Endothelial cell of umbilical vein (primary cell): ENCODE results near the gene NAMPT. TPM values are rescaled to one million over a fixed set of nuclear protein-coding genes. Genes with fewer than 3 reads are reported as not detected.

Source experiments
- BruUV-seq: library from RNA; stranded (reverse); fragments of 400-500 nt; replicated peaks from 2 replicates; lab custom pipeline; 2021; lab: Mats Ljungman, UMichigan
- CTCF ChIA-PET: fragments of 300-600, 350-600 bp; sonication (Branson Sonifier 250); formaldehyde crosslinking; loops from one replicate; lab custom pipeline; 2021; ENCODE audit warnings: antibody characterized with exemption, inconsistent platforms; lab: Charles Lee
- POLR2A ChIA-PET: fragments of 300-600, 350-600 bp; sonication (Branson Sonifier 250); formaldehyde crosslinking; loops from one replicate; lab custom pipeline; 2021; ENCODE audit warnings: antibody characterized with exemption, inconsistent platforms; lab: Charles Lee
- DNase-seq: peaks from one replicate; pipeline ENCODE4 v3.0.0-alpha.2; 2011; ENCODE audit warnings: low read depth, low spot score
- FAIRE-seq: peaks from 2 replicates; lab custom pipeline; 2011; peaks lifted over from hg19 to GRCh38; lab: Jason Lieb, UNC
- H2AFZ ChIP-seq: 2 replicates; pipeline ENCODE4 v1.6.0; 2012; ENCODE audit warnings: low read depth, low read length, control low read depth, inconsistent platforms
- H3K27ac ChIP-seq: 2 replicates; pipeline ENCODE4 v1.5.1; 2011; ENCODE audit warnings: low read depth, mild to moderate bottlenecking, control low read depth, low read length, moderate library complexity; ENCODE audit not compliant: insufficient read depth
- H3K27me3 ChIP-seq, 2 experiments: 2 replicates each; pipeline versions ENCODE4 v1.6.0 to v1.6.1; 2011; ENCODE audit warnings: low read length in 2 of 2, mixed read lengths in 1 of 2; ENCODE audit not compliant: control insufficient read depth in 2 of 2, insufficient read depth in 2 of 2
- H3K36me3 ChIP-seq, 2 experiments: 2 replicates in 1 of 2; 3 replicates in 1 of 2; pipeline ENCODE4 v1.5.1; 2011; ENCODE audit warnings: low read length in 2 of 2, mild to moderate bottlenecking in 1 of 2, moderate library complexity in 1 of 2; ENCODE audit not compliant: control insufficient read depth in 2 of 2, insufficient read depth in 2 of 2; ENCODE audit errors: extremely low read depth in 1 of 2
- H3K4me1 ChIP-seq: 3 replicates; pipeline ENCODE4 v1.5.1; 2011; ENCODE audit warnings: mild to moderate bottlenecking, low read length; ENCODE audit not compliant: control insufficient read depth, insufficient read depth; ENCODE audit errors: extremely low read depth
- H3K4me2 ChIP-seq: 2 replicates; pipeline ENCODE4 v1.6.1; 2011; ENCODE audit warnings: low read length, control low read depth, mixed read lengths; ENCODE audit not compliant: insufficient read depth
- H3K4me3 ChIP-seq, 3 experiments: fragments of 200-600 bp in 1 of 3; sonication (generic), shearing (Covaris generic) in 1 of 3; replicated peaks in 1 of 3; 2 replicates each; pipeline ENCODE4 v1.5.1; 2011 to 2016; ENCODE audit warnings: control low read depth in 3 of 3, low read length in 3 of 3, mild to moderate bottlenecking in 2 of 3, inconsistent platforms in 1 of 3, low read depth in 1 of 3, moderate library complexity in 1 of 3; ENCODE audit not compliant: insufficient read depth in 1 of 3
- H3K79me2 ChIP-seq: 2 replicates; pipeline ENCODE4 v1.6.0; 2012; ENCODE audit warnings: low read length, inconsistent platforms; ENCODE audit not compliant: control insufficient read depth, insufficient read depth
- H3K9ac ChIP-seq: replicated peaks from 2 replicates; pipeline ENCODE3; 2011; ENCODE audit warnings: low read length, control low read depth; ENCODE audit not compliant: insufficient read depth; ENCODE audit errors: extremely low read depth
- H3K9me1 ChIP-seq: replicated peaks from 3 replicates; pipeline ENCODE4 v1.6.0; 2011; ENCODE audit warnings: mild to moderate bottlenecking, low read length; ENCODE audit not compliant: control insufficient read depth, insufficient read depth; ENCODE audit errors: extremely low read depth
- H3K9me3 ChIP-seq: replicated peaks from 2 replicates; pipeline ENCODE4 v1.5.1; 2012; ENCODE audit warnings: low read length, inconsistent platforms; ENCODE audit not compliant: control insufficient read depth, insufficient read depth
- H4K20me1 ChIP-seq: replicated peaks from 2 replicates; pipeline ENCODE3; 2011; ENCODE audit warnings: mild to moderate bottlenecking, low read length; ENCODE audit not compliant: control insufficient read depth, insufficient read depth; ENCODE audit errors: extremely low read depth
- CTCF ChIP-seq, 2 donors: IDR thresholded peaks; 1 replicate in 1 of 2; 2 replicates in 1 of 2; pipeline ENCODE4 v1.5.1; 2011; ENCODE audit warnings: low read length in 2 of 2, mild to moderate bottlenecking in 2 of 2, moderate library complexity in 2 of 2, control low read depth in 1 of 2, inconsistent platforms in 1 of 2, low read depth in 1 of 2; ENCODE audit not compliant: insufficient read depth in 1 of 2; ENCODE audit errors: extremely low read depth in 1 of 2
- EZH2 ChIP-seq: IDR thresholded peaks from 2 replicates; pipeline ENCODE4 v1.6.1; 2012; ENCODE audit warnings: borderline replicate concordance, low read depth, mild to moderate bottlenecking, moderate library complexity, low read length, inconsistent platforms; ENCODE audit not compliant: severe bottlenecking
- FOS ChIP-seq: IDR thresholded peaks from 2 replicates; pipeline ENCODE4 v1.6.1; 2011; ENCODE audit warnings: mild to moderate bottlenecking, low read length, moderate library complexity, borderline replicate concordance; ENCODE audit not compliant: insufficient read depth
- GATA2 ChIP-seq: IDR thresholded peaks from 2 replicates; pipeline ENCODE4 v1.7.0; 2011; ENCODE audit warnings: low read depth, mild to moderate bottlenecking, moderate library complexity, mixed read lengths, low read length; ENCODE audit not compliant: insufficient read length, insufficient read depth
- JUN ChIP-seq: IDR thresholded peaks from 2 replicates; pipeline ENCODE4 v1.6.1; 2011; ENCODE audit warnings: borderline replicate concordance, low read depth; ENCODE audit not compliant: insufficient read length, insufficient read depth
- MYC ChIP-seq: IDR thresholded peaks from one replicate; pipeline ENCODE4 v1.6.1; 2011; ENCODE audit warnings: mild to moderate bottlenecking, low read depth, low read length
- POLR2A ChIP-seq: IDR thresholded peaks from 2 replicates; pipeline ENCODE4 v1.6.1; 2012; ENCODE audit warnings: low read depth, mild to moderate bottlenecking, control low read depth, low read length
- POLR2AphosphoS5 ChIP-seq: IDR thresholded peaks from 2 replicates; pipeline ENCODE4 v1.6.1; 2012; ENCODE audit warnings: low read depth, mild to moderate bottlenecking, control low read depth, low read length, moderate library complexity; ENCODE audit not compliant: insufficient read depth
- dilution Hi-C: fragments of 300-500 bp; cut with MboI; formaldehyde crosslinking; loops from one replicate; pipeline ENCODE4 v1.15.0; 2019; ENCODE audit warnings: low sequenced_read_pairs; ENCODE audit not compliant: extremely low pct_ligation_motif_present
- intact Hi-C: fragments of 100-400 bp; cut with micrococcal nuclease; formaldehyde crosslinking; loops from one replicate; pipeline ENCODE4 v1.10.0; 2022
- polyA plus RNA-seq, 4 experiments: library from polyadenylated mRNA; depleted of rRNA in 3 of 4; stranded (reverse) in 3 of 4; unstranded in 1 of 4; fragments of >200 nt; gene quantifications; 2 replicates each; pipeline versions ENCODE4 v1.2.1 to v1.2.3, GENCODE V29; 2011 to 2012; ENCODE audit warnings: missing spikeins in 1 of 4
- total RNA-seq: library from RNA; stranded (reverse); gene quantifications from 2 replicates; pipeline ENCODE4 v1.2.3, GENCODE V29; 2021
- TF ChIP-seq, protein P1 (sequence below): IDR thresholded peaks from 2 replicates; pipeline ENCODE4 v1.6.1; 2011; ENCODE audit not compliant: insufficient read depth, insufficient read length

NAMPT gene
- total and polyA plus RNA-seq, 2 donors (not counting 3 experiments of a cell fraction or from before 2014, with no cell fraction given): 17.5 to 133 TPM

GRCh38 chr7:106317971-106318370 is 33.2 kb upstream of the NAMPT start:
- H3K9ac ChIP-seq: no peak overlapping the region
- no peaks in the 10 kb centered on the region for H3K36me3 ChIP-seq
- DNase-seq: no peak
- no peak overlapping the region for H3K4me2 ChIP-seq
- H3K9me1 ChIP-seq: no peaks in the 10 kb centered on the region
- no peak overlapping the region for H3K27ac ChIP-seq
- TF ChIP-seq EZH2: no peak
- no peak for TF ChIP-seq JUN
- no peak for TF ChIP-seq FOS
- TF ChIP-seq GATA2: no peak
- no peak for TF ChIP-seq CTCF (IDR thresholded peaks at IDR 0.05; ENCODE audit: extremely low read depth in 1 of 2, insufficient read depth in 1 of 2, low read depth in 1 of 2, low read length in 2 of 2)
- TF ChIP-seq POLR2A: no peak
- no peak for TF ChIP-seq POLR2AphosphoS5
- TF ChIP-seq, protein P1, sequence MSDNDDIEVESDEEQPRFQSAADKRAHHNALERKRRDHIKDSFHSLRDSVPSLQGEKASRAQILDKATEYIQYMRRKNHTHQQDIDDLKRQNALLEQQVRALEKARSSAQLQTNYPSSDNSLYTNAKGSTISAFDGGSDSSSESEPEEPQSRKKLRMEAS: no peak
- no peak for TF ChIP-seq MYC
- no peaks in the 10 kb centered on the region for H4K20me1 ChIP-seq
- no peak overlapping the region for H3K4me3 ChIP-seq
- ChIA-PET CTCF (interaction anchor here (0.7 to 1.1 kb wide), 3 partner anchors 14 to 142 kb away, joined by 3 read pairs; no protein-coding TSS in a partner anchor), POLR2A (no interaction called here)
- no TSS peak for BruUV-seq
- intact Hi-C loops: no loop called here
- no peaks in the 10 kb centered on the region for H3K79me2 ChIP-seq
- H3K9me3 ChIP-seq: no peaks in the 10 kb centered on the region
- H3K27me3 ChIP-seq: peaks cover 0 to 1% of the 10 kb centered on the region in 2 experiments
- FAIRE-seq: no peak
- H2AFZ ChIP-seq: no peak overlapping the region
- dilution Hi-C loops: no loop called here
- peaks cover 12% of the 10 kb centered on the region for H3K4me1 ChIP-seq
